ENCODE measurements around the gene BRD7. TPM values are rescaled to one million over a fixed set of nuclear protein-coding genes. Genes with fewer than 3 reads are reported as not detected.

BRD7 gene
- polyA plus RNA-seq, 4 donors, result 109 to 149 (median 135) TPM

- no peak for DNase-seq (ENCODE audit: low read depth in 4 of 4, low spot score in 3 of 4)
Observed at GRCh38 chr16:50275428-50276325, 93.1 kb downstream of the BRD7 start.

- no peak for DNase-seq (ENCODE audit: low read depth in 4 of 4, low spot score in 3 of 4)
Observed at GRCh38 chr16:50275098-50275415, 93.7 kb downstream of the BRD7 start.

- DNase-seq (ENCODE audit: low read depth in 4 of 4, low spot score in 3 of 4), result no peak
Observed at GRCh38 chr16:50274326-50275097, 94.3 kb downstream of the BRD7 start.

- DNase-seq (ENCODE audit: low read depth in 4 of 4, low spot score in 3 of 4), result no peak
Observed at GRCh38 chr16:50273888-50274325, 94.9 kb downstream of the BRD7 start.

GRCh38 chr16:50273382-50273690 lies 95.5 kb downstream of the BRD7 start:
- DNase-seq (ENCODE audit: low read depth in 4 of 4, low spot score in 3 of 4), result no peak

- no peak for DNase-seq (ENCODE audit: low read depth in 4 of 4, low spot score in 3 of 4)
Observed at GRCh38 chr16:50272687-50273381, 96.0 kb downstream of the BRD7 start.

- no peak for DNase-seq (ENCODE audit: low read depth in 4 of 4, low spot score in 3 of 4)
Observed at GRCh38 chr16:50272111-50272571, 96.6 kb downstream of the BRD7 start.

GRCh38 chr16:50271148-50272041 lies 97.4 kb downstream of the BRD7 start:
- DNase-seq (ENCODE audit: low read depth in 4 of 4, low spot score in 3 of 4), result no peak

- DNase-seq (ENCODE audit: low read depth in 4 of 4, low spot score in 3 of 4), result no peak
Observed at GRCh38 chr16:50270510-50271147, 98.2 kb downstream of the BRD7 start.

- no peak for DNase-seq (ENCODE audit: low read depth in 4 of 4, low spot score in 3 of 4)
Observed at GRCh38 chr16:50269769-50270509, 98.8 kb downstream of the BRD7 start.

GRCh38 chr16:50269061-50269705 lies 99.6 kb downstream of the BRD7 start:
- no peak for DNase-seq (ENCODE audit: low read depth in 4 of 4, low spot score in 3 of 4)

- DNase-seq (ENCODE audit: low read depth in 4 of 4, low spot score in 3 of 4), result no peak
Observed at GRCh38 chr16:50268352-50268751, 100.4 kb downstream of the BRD7 start.

- DNase-seq (ENCODE audit: low read depth in 4 of 4, low spot score in 3 of 4), result no peak
Observed at GRCh38 chr16:50267651-50268050, 101.1 kb downstream of the BRD7 start.

- DNase-seq (ENCODE audit: low read depth in 4 of 4, low spot score in 3 of 4), result no peak
Observed at GRCh38 chr16:50267151-50267631, 101.6 kb downstream of the BRD7 start.

GRCh38 chr16:50266337-50267091 lies 102.3 kb downstream of the BRD7 start, which contains the start of gene ADCY7:
Gene ADCY7, plus strand, starts transcription at chr16:50266551. Its CDS starts 21,629 bp downstream, at chr16:50288180.
- no peak for DNase-seq (ENCODE audit: low read depth in 4 of 4, low spot score in 3 of 4)

Measured in right renal pelvis (tissue), 4 donors.